Measurements from ENCODE around the gene TERT. TPM values are rescaled to one million over a fixed set of nuclear protein-coding genes. Genes with fewer than 3 reads are reported as not detected.
A peak's percentile ranks its signal among the peaks of the same experiment; 100 is the strongest.
"Not testable (repeated sequence)": the region's sequence is repeated elsewhere in the genome, so short reads cannot be mapped to it uniquely, and the experiment has no call there.

TERT gene
- total RNA-seq, 4 donors from 2014 or later: not detected

- no peak overlapping the region for H3K27ac ChIP-seq
- H3K9me3 ChIP-seq: no peaks in the 10 kb centered on the region
- peak overlapping the region; percentile 23 for H3K4me3 ChIP-seq
- H3K27me3 ChIP-seq: peaks cover 60% of the 10 kb centered on the region
- H3K4me1 ChIP-seq: peaks cover 17% of the 10 kb centered on the region
- DNase-seq (ENCODE audit: low spot score in 2 of 2): peak; percentile 49 to 74
- no CpG with 5 or more reads among the region's 69 CpGs for WGBS
- H3K36me3 ChIP-seq: no peaks in the 10 kb centered on the region
- no peak for TF ChIP-seq EP300 (IDR thresholded peaks at IDR 0.05)
- TF ChIP-seq POLR2AphosphoS5 (IDR thresholded peaks at IDR 0.05): no peak
- no peak for TF ChIP-seq POLR2A (IDR thresholded peaks at IDR 0.05)
- TF ChIP-seq CTCF (IDR thresholded peaks at IDR 0.05): no peak
These were observed 548 bp downstream of the TERT start for GRCh38 chr5:1294206-1294834.

GRCh38 chr5:1293416-1294205 is 1.3 kb downstream of the TERT start:
- DNase-seq (ENCODE audit: low spot score in 2 of 2): peak in 1 of 2 donors; percentile 51
- H3K27me3 ChIP-seq: peaks cover 64% of the 10 kb centered on the region
- 86% methylated on average over 43 of the region's 60 CpGs for WGBS
- H3K4me1 ChIP-seq: peaks cover 17% of the 10 kb centered on the region
- no peaks in the 10 kb centered on the region for H3K36me3 ChIP-seq
- no peaks in the 10 kb centered on the region for H3K9me3 ChIP-seq
- TF ChIP-seq POLR2A (IDR thresholded peaks at IDR 0.05): no peak
- TF ChIP-seq CTCF (IDR thresholded peaks at IDR 0.05): no peak
- no peak overlapping the region for H3K27ac ChIP-seq
- no peak overlapping the region for H3K4me3 ChIP-seq

GRCh38 chr5:1292846-1293415 is 1.9 kb downstream of the TERT start:
- Histone ChIP-seq H3K27me3 (peaks cover 60% of the 10 kb centered on the region), H3K36me3 (no peaks in the 10 kb centered on the region), H3K27ac (no peak overlapping the region), H3K4me3 (no peak overlapping the region), H3K9me3 (peaks cover 3% of the 10 kb centered on the region), H3K4me1 (peaks cover 17% of the 10 kb centered on the region)
- TF ChIP-seq EP300 (IDR thresholded peaks at IDR 0.05): no peak
- TF ChIP-seq CTCF (IDR thresholded peaks at IDR 0.05): no peak
- TF ChIP-seq POLR2A (IDR thresholded peaks at IDR 0.05): no peak
- TF ChIP-seq POLR2AphosphoS5 (IDR thresholded peaks at IDR 0.05): no peak
- 89% methylated on average over 17 of the region's 30 CpGs for WGBS
- peak in 1 of 2 donors; percentile 28 for DNase-seq (ENCODE audit: low spot score in 2 of 2)

GRCh38 chr5:1292139-1292538 is 2.7 kb downstream of the TERT start:
- TF ChIP-seq POLR2AphosphoS5 (IDR thresholded peaks at IDR 0.05): no peak
- no peak for TF ChIP-seq POLR2A (IDR thresholded peaks at IDR 0.05)
- no peak for TF ChIP-seq CTCF (IDR thresholded peaks at IDR 0.05)
- TF ChIP-seq EP300 (IDR thresholded peaks at IDR 0.05): no peak
- peak in 1 of 2 donors; percentile 25 for DNase-seq (ENCODE audit: low spot score in 2 of 2)
- Histone ChIP-seq H3K4me1 (peaks cover 17% of the 10 kb centered on the region), H3K27me3 (peaks cover 60% of the 10 kb centered on the region), H3K9me3 (peaks cover 3% of the 10 kb centered on the region), H3K4me3 (no peak overlapping the region), H3K27ac (no peak overlapping the region), H3K36me3 (no peaks in the 10 kb centered on the region)
- WGBS: 78% methylated on average over 6 of the region's 6 CpGs

- peaks cover 60% of the 10 kb centered on the region for H3K27me3 ChIP-seq
- H3K4me3 ChIP-seq: no peak overlapping the region
- peak in 1 of 2 donors; percentile 48 for DNase-seq (ENCODE audit: low spot score in 2 of 2)
- peaks cover 3% of the 10 kb centered on the region for H3K9me3 ChIP-seq
- H3K27ac ChIP-seq: no peak overlapping the region
- no peaks in the 10 kb centered on the region for H3K36me3 ChIP-seq
- TF ChIP-seq POLR2A (IDR thresholded peaks at IDR 0.05) (no peak), POLR2AphosphoS5 (IDR thresholded peaks at IDR 0.05) (no peak), EP300 (IDR thresholded peaks at IDR 0.05) (no peak), CTCF (IDR thresholded peaks at IDR 0.05) (no peak)
- WGBS: 74% methylated on average over 23 of the region's 24 CpGs
- H3K4me1 ChIP-seq: peaks cover 17% of the 10 kb centered on the region
These were observed 3.2 kb downstream of the TERT start for GRCh38 chr5:1291611-1292080.

GRCh38 chr5:1290956-1291355 is 3.9 kb downstream of the TERT start:
- not testable (repeated sequence) for H3K27ac ChIP-seq, H3K36me3 ChIP-seq, H3K9me3 ChIP-seq, H3K4me3 ChIP-seq
- H3K4me1 ChIP-seq: peaks cover 17% of the 10 kb centered on the region
- DNase-seq (ENCODE audit: low spot score in 2 of 2): peak in 1 of 2 donors; percentile 35
- 100% methylated on average over 6 of the region's 24 CpGs for WGBS
- H3K27me3 ChIP-seq: peaks cover 59% of the 10 kb centered on the region

GRCh38 chr5:1289559-1289958 is 5.3 kb downstream of the TERT start:
- not testable (repeated sequence) for H3K4me3 ChIP-seq, H3K9me3 ChIP-seq, H3K27ac ChIP-seq, H3K36me3 ChIP-seq, H3K4me1 ChIP-seq
- peak in 1 of 2 donors; percentile 29 for DNase-seq (ENCODE audit: low spot score in 2 of 2)
- peaks cover 45% of the 10 kb centered on the region for H3K27me3 ChIP-seq
- 100% methylated on average over 1 of the region's 32 CpGs for WGBS
